Spleen (tissue), 7 donors: ENCODE measurements around the gene PCID2.

Experiments used
- CTCF ChIP-seq, 11 experiments: fragments of 200-600 bp in 7 of 11; fragments of 450-650 bp in 4 of 11; sonication (generic) in 4 of 11; IDR thresholded peaks in 8 of 11; conservative IDR thresholded peaks in 3 of 11; 1 replicate in 7 of 11; 2 replicates in 4 of 11; pipeline versions ENCODE4 v1.4.0 to v1.8.0; 2016 to 2021; ENCODE audit warnings: antibody characterized with exemption in 11 of 11, inconsistent platforms in 4 of 11, mild to moderate bottlenecking in 1 of 11
- POLR2A ChIP-seq, 3 donors: fragments of 450-650 bp; IDR thresholded peaks; one replicate each; pipeline ENCODE4 v1.5.1; 2017; ENCODE audit warnings: antibody characterized with exemption in 3 of 3, mild to moderate bottlenecking in 1 of 3
- donor health status: DM: no; HTN: no; CAD: no; lungs with moderate emphysema.
- donor health status: DM: no; HTN: no; CAD: no.
- donor health status: DM: no; HTN: no; CAD: no.

GRCh38 chr13:113205428-113205931 is 3.0 kb downstream of the PCID2 start:
- TF ChIP-seq CTCF (IDR thresholded peaks at IDR 0.05 in 8 of 11, conservative IDR thresholded peaks at IDR 0.05 in 3 of 11) (no peak), POLR2A (IDR thresholded peaks at IDR 0.05) (no peak)
